Measurements from ENCODE around the gene PRKAR1A. TPM values are rescaled to one million over a fixed set of nuclear protein-coding genes. Genes with fewer than 3 reads are reported as not detected.

The PRKAR1A gene
- total and polyA plus RNA-seq, 2 experiments from 2014 or later, result 301 to 473 TPM

- Histone ChIP-seq H3K36me3 (no peaks in the 10 kb centered on the region), H3K9me3 (ENCODE audit: low read depth) (no peaks in the 10 kb centered on the region), H3K27me3 (no peaks in the 10 kb centered on the region), H3K27ac (no peak overlapping the region), H3K4me3 (no peak overlapping the region), H3K4me1 (ENCODE audit: low read depth) (peaks cover 11% of the 10 kb centered on the region)
- DNase-seq (ENCODE audit: low read depth in 1 of 2, low spot score in 1 of 2), result no peak
- TF ChIP-seq CTCF (IDR thresholded peaks at IDR 0.05; ENCODE audit: low read depth, low read length), result no peak
These were observed 17.1 kb upstream of the PRKAR1A start for GRCh38 chr17:68495081-68495480.

- no peaks in the 10 kb centered on the region for H3K27me3 ChIP-seq
- DNase-seq (ENCODE audit: low read depth in 1 of 2, low spot score in 1 of 2), result no peak
- H3K4me1 ChIP-seq (ENCODE audit: low read depth), result no peaks in the 10 kb centered on the region
- no peak overlapping the region for H3K4me3 ChIP-seq
- H3K27ac ChIP-seq, result no peak overlapping the region
- no peaks in the 10 kb centered on the region for H3K9me3 ChIP-seq (ENCODE audit: low read depth)
- no peaks in the 10 kb centered on the region for H3K36me3 ChIP-seq
- no peak for TF ChIP-seq CTCF (IDR thresholded peaks at IDR 0.05; ENCODE audit: low read depth, low read length)
These were observed 14.3 kb upstream of the PRKAR1A start for GRCh38 chr17:68497885-68498319.

- no peak overlapping the region for H3K27ac ChIP-seq
- H3K4me3 ChIP-seq, result no peak overlapping the region
- H3K36me3 ChIP-seq, result no peaks in the 10 kb centered on the region
- peak in 1 of 2 donors; percentile 68 for DNase-seq (ENCODE audit: low read depth in 1 of 2, low spot score in 1 of 2)
- TF ChIP-seq CTCF (IDR thresholded peaks at IDR 0.05; ENCODE audit: low read depth, low read length), result no peak
- no peaks in the 10 kb centered on the region for H3K9me3 ChIP-seq (ENCODE audit: low read depth)
- no peaks in the 10 kb centered on the region for H3K4me1 ChIP-seq (ENCODE audit: low read depth)
- no peaks in the 10 kb centered on the region for H3K27me3 ChIP-seq
These were observed 13.5 kb upstream of the PRKAR1A start for GRCh38 chr17:68498479-68499326.

DNA sequence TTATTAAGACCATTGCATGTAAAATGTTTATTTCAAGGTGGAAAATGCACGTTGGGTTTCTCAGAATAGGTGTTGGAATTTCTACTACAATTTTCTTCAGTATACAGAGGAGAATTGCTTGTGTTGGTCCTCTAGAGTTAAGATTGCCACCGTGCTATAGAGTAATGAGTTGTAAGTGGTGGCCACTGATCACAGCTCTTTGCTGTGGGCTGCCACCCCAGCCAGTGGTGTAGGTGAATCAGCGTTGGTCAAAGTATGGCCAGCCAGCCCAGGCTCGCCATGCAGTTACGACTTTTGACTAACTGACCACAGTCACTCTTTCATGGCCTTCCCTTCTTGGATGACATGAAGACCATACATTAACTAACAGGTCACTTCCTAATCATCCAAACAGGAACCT lies 12.6 kb upstream of the PRKAR1A start:
- no peaks in the 10 kb centered on the region for H3K27me3 ChIP-seq
- no peak for DNase-seq (ENCODE audit: low read depth in 1 of 2, low spot score in 1 of 2)
- no peak overlapping the region for H3K27ac ChIP-seq
- H3K4me3 ChIP-seq, result no peak overlapping the region
- no peaks in the 10 kb centered on the region for H3K9me3 ChIP-seq (ENCODE audit: low read depth)
- no peaks in the 10 kb centered on the region for H3K4me1 ChIP-seq (ENCODE audit: low read depth)
- no peak for TF ChIP-seq CTCF (IDR thresholded peaks at IDR 0.05; ENCODE audit: low read depth, low read length)
- no peaks in the 10 kb centered on the region for H3K36me3 ChIP-seq

DNA sequence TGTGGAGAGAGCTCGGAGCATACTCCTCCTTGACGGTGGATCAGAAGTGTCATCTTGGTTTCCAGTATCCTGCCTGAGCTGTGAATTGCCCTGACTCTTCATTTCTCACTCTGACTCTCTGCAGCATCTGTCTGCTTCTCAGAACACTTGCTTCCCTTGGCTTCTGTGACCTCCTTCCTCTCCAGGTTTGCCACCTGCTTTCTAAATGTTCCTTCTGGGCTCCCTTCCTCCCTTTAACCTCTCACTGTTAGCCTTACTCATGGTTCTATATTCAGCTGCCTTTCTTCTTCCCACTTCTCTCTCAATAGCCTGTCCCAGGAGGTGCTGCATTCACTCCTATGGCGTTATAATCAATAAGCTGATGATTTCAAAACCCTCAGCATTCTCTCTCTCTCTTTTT lies 11.2 kb upstream of the PRKAR1A start:
- no peak for DNase-seq (ENCODE audit: low read depth in 1 of 2, low spot score in 1 of 2)
- no peak overlapping the region for H3K4me3 ChIP-seq
- H3K9me3 ChIP-seq (ENCODE audit: low read depth), result no peaks in the 10 kb centered on the region
- no peak for TF ChIP-seq CTCF (IDR thresholded peaks at IDR 0.05; ENCODE audit: low read depth, low read length)
- H3K4me1 ChIP-seq (ENCODE audit: low read depth), result no peaks in the 10 kb centered on the region
- H3K27ac ChIP-seq, result no peak overlapping the region
- H3K36me3 ChIP-seq, result no peaks in the 10 kb centered on the region
- no peaks in the 10 kb centered on the region for H3K27me3 ChIP-seq

Measured in cardiac muscle cell (in vitro differentiated cells and primary cell).